CMK (cell line): ENCODE measurements around the gene MBL2.

Experiments
- DNase-seq: peaks from one replicate; pipeline ENCODE4 v3.0.0-alpha.2; 2010; ENCODE audit warnings: low read depth

The MBL2 gene

DNA sequence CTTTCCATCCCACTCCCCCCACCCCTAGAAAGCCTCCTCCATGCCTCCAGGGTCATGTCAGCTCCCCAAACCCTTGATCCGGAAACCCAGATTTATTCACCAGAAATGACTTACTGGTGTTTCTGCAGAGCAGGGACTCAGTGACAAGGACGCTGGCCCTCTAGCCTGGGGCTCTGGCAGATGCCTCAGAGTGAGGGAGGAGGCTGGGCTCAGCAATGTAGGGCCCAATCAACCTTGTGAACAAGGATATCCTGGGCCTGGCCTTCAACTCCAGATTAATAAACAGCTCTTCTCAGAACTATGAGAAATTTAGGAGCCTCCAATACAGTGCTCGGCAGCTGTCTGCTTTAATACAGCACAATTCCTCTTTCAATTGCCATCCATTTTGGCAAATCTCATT, at the start of gene MBL2:
Gene MBL2, minus strand, starts transcription at position 162 of the 400 bp plus-strand sequence. CDS start 1,149 bp downstream, outside the sequence.
- no peak for DNase-seq

DNA sequence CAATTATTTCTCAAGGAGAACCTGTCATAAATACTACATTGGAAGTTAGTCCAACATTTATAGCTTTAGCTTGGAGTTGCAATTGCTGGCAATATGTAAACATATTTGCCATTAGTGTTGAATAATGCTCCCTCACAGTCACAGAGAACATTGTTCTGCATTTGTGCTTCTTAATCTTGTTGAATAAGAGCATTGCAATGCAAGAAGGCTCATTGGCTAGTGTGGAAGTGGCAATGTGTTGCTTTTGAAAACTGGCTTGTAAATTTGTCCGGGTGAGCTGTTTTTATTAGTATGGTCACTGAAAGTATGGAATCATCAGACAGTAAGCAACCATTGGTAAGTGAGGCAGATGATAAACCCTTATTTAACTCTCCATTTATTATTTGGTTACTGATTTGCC, 47.7 kb upstream of the MBL2 start:
- DNase-seq, result no peak

DNA sequence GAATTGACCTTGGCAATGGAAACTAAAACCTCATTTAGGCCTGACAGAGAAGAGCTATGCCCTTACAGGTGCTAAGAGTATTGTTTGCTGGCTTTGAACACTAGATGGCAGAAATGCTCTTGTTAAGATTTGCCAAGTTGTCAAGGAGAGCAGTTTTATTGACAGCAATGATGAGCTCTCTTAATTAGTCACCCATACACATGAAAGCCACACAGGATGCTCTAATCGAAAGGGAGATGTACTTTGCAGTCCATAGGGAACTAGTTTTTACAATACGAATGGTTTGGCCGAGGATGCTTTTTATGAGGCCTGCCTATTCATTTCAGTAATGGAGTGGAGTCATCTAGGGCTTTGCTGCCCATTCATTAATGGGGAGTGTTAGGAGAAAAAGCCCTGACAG, 45.4 kb upstream of the MBL2 start:
- DNase-seq, result no peak

- no peak for DNase-seq
Measured at GRCh38 chr10:52814506-52814905, 41.9 kb upstream of the MBL2 start.

DNA sequence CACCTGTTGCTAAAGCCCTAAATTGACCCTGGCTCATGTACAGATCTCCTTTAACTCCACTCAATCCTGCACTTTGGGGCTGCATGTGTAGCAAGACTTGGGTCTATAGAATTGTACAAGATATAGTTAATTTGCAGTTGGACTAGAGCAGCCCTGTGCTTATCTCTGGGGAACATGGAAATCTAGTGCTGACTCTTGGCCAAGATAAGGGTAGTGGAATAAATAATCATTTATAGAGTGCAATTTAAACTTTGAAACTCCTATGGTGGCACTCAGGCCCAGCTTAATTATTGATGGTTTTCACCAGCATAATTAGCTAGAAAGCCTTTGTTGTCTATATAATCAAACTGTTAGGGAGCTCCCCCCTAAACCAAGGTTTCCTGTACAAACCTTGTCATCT, 39.2 kb upstream of the MBL2 start:
- no peak for DNase-seq

DNA sequence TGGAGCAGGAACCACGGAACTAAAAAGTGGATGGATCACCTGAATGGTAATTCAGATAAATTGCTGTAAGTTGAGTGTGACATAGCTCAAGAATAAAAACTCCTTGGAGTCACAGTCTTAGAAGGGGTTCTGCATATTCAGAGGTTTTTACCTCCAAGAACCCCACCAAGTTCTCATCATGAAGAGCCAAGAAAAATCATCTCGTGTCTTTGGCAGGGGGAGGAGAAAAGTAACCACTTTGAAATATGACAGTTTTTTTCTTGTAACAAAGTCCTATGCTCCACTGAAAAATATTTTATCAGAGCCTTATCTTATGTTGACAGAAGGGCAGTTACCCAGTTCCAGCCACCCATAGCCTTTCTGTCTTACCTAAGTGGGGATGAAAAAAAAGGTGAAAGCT, 38.2 kb upstream of the MBL2 start:
- no peak for DNase-seq

DNA sequence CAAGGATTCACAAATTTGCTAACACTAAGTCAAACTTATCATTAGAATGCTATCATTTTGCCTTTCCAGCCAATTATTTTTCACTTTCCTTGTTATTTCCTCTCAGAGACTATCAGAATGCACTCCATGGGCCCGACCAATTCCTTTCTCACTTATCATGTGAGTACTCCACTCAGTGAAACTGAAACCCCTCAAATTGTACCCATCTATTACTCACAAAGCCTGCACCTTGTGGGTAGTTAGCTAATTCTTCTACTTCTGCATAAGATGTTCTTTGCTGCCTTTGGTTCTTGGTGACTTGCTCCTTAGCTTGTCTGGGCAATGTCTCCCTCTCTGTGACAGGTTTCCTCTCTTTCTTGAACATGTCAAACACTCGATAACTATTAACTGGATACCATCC, 35.2 kb upstream of the MBL2 start:
- no peak for DNase-seq

GRCh38 chr10:52805414-52806285, 33.1 kb upstream of the MBL2 start:
- DNase-seq, result no peak

DNA sequence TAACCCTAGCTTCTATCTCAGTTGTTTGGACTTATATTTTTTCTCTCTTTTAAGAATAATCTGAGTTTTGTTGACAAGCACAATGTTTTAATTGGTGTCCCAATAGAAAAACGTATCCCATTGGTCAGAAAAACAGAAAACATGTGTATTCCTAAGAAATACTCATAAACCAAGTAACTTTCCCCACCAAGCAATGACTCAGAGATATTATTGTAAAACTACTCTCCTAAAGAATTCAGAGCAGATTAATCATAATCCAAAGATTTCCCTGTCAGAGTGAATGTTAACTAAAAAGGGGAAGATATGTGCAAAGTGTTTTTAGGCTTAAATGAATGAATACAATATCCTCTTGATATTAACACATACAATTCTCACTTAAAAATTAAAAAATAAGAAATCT, 29.4 kb upstream of the MBL2 start:
- DNase-seq, result no peak

- no peak for DNase-seq
Measured at GRCh38 chr10:52786098-52786497, 13.5 kb upstream of the MBL2 start.

DNA sequence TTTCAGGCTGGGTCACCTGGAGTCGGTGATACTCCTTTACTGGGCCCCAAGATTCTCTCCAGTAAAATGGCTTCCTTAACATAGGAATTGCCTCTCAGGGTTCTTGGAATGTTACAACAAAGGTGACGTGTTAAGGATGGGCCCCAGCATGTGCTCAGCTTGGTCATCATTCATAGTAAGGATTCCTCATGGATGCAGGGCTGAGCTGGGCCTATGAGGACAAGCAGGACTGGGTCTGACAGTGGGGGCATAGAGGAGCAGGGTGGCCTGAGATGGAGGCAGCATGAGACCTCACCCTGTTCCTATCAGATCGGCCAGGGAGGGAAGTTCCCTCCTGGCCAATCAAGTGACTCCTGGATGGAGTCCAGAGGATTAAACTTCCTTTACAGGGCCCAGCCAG, 12.8 kb upstream of the MBL2 start:
- peak; percentile 33 for DNase-seq

DNA sequence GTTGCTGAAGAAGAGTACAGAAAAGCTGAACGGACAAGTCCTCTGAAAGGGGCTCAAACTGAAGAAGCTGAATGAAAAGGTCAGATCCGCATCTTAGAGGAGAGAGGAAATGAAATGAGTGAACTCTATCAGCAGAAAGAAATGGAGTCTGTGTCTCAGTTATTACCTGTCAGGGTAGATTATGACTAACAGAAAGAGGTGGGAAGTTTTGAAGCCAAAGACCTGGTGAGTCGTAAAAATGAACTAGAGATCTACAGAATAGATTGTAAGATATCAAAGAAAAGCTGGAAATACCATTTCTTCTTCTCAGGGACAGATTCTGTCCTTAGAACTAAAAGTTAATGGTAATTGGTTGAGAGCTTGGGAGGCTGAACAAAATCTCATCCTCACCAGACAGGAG, 11.1 kb upstream of the MBL2 start:
- no peak for DNase-seq

- DNase-seq, result no peak
Measured at GRCh38 chr10:52782554-52782953, 10.0 kb upstream of the MBL2 start.

DNA sequence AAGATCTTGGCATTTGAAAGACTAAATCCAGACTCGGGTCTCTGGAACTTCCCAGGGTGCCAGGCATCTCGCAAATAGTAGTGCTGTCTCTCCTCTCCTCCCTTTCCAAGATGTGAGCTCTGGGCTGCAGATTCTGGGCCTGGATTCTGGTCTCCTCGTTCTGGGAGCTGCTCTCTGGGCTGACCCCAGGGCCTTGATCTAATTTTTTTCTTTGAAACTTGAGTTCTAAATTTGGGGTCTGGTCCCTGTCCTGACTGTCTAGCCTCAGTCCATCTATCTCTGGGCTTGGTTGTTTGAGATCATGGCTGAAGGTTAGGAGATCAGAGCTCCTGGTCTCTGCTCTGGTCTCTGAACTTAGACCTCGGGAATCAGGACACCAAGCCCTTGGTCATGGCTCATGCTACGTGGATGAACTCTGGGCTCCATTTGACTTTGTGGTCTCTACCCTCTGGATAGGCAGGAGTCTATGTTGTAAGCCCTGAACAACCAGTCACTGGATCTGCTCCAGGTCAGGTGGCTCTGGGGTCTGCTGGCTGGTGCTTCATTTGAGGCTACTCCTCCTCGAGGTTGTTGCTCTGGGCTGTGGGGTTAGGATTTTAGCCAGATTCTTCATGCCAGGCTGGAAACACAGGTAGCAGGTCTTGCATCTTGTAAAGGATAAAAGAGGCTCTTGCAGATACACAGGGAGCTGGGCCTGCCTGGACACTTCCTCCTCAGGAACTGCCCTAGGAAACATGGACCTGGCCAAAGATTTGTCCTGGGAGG, 8.0 kb upstream of the MBL2 start:
- no peak for DNase-seq

- DNase-seq, result no peak
Measured at GRCh38 chr10:52779541-52780390, 7.2 kb upstream of the MBL2 start.

GRCh38 chr10:52778511-52779392, 6.2 kb upstream of the MBL2 start:
- no peak for DNase-seq

- DNase-seq, result no peak
Measured at GRCh38 chr10:52777414-52777813, 4.8 kb upstream of the MBL2 start.

DNA sequence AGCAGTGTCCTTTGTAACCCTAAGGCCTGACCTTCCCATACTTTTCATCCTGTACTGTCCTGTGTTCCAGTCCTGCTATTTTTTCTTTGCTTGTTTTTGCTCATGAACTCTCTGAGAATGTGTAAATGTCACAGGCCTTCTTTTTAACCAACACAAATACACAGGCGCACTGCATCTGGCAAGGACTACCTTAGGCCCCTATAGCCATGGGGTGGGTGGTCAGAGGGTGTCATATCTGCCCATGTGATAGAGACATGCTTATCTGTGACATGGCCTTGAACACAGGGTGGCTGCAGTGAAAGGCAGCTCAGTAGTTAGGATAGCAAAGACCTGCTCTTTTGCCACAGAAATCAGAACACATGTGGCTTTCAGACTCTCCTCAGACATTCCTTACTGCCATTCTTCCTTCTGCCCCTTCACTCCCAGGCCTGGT, 3.9 kb upstream of the MBL2 start:
- DNase-seq, result no peak

DNA sequence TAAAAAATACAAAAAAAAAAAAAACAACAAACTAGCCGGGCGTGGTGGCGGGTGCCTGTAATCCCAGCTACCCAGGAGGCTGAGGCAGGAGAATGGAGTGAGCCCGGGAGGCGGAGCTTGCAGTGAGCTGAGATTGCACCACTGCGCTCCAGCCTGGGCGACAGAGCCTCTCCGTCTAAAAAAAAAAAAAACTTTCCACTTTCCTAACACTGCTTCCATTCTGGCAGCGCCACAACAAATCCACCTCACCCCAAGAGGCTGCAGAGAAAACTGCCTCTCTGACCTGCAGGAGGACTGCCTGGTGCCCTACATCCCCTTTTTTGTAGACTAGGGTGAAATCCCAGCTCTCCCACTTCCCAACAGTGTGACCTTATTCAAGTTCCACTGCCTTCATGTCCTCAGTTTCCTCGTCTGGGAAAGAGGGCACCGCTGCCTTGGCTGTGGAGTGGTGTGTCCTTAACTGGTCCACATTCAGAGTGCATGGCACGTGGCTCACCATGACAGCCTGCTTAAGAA, 2.6 kb upstream of the MBL2 start:
- no peak for DNase-seq

DNA sequence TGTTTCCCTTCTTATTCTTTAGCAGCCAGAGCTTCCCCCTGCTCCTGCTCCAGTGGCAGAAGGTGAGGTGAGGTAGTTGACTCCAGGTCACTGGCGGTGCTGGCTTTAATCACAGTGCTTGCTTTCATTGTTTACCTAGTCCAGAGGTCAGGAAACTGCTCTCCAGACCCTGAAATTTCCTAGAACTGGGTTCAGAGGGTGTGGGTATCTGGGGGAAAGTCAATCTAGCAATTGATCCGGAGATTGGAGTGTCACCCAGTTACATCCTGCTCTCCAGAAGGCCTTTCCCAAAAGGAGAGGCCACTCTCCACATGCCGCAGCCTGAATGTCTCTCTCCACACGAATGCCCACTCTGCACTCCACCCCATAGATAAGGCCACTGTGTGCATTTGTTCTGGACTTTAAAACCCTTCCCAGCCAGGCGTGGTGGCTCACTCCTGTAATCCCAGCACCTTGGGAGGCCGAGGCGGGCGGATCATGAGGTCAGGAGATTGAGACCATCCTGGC, 2.1 kb upstream of the MBL2 start:
- no peak for DNase-seq

GRCh38 chr10:52774182-52774581, 1.6 kb upstream of the MBL2 start:
- no peak for DNase-seq
